GM10266 (cell line): Measurements from ENCODE around the gene SCAF4.

Source experiments
- DNase-seq: peaks from one replicate; pipeline ENCODE4 v3.0.0; 2012; ENCODE audit errors: extremely low spot score
- TF ChIP-seq, protein P1 (sequence below): IDR thresholded peaks from 2 replicates; pipeline ENCODE4 v1.5.1; 2012; ENCODE audit warnings: mild to moderate bottlenecking, low read depth; ENCODE audit not compliant: control insufficient read depth, insufficient read depth; ENCODE audit errors: missing control alignments

The SCAF4 gene, protein sequence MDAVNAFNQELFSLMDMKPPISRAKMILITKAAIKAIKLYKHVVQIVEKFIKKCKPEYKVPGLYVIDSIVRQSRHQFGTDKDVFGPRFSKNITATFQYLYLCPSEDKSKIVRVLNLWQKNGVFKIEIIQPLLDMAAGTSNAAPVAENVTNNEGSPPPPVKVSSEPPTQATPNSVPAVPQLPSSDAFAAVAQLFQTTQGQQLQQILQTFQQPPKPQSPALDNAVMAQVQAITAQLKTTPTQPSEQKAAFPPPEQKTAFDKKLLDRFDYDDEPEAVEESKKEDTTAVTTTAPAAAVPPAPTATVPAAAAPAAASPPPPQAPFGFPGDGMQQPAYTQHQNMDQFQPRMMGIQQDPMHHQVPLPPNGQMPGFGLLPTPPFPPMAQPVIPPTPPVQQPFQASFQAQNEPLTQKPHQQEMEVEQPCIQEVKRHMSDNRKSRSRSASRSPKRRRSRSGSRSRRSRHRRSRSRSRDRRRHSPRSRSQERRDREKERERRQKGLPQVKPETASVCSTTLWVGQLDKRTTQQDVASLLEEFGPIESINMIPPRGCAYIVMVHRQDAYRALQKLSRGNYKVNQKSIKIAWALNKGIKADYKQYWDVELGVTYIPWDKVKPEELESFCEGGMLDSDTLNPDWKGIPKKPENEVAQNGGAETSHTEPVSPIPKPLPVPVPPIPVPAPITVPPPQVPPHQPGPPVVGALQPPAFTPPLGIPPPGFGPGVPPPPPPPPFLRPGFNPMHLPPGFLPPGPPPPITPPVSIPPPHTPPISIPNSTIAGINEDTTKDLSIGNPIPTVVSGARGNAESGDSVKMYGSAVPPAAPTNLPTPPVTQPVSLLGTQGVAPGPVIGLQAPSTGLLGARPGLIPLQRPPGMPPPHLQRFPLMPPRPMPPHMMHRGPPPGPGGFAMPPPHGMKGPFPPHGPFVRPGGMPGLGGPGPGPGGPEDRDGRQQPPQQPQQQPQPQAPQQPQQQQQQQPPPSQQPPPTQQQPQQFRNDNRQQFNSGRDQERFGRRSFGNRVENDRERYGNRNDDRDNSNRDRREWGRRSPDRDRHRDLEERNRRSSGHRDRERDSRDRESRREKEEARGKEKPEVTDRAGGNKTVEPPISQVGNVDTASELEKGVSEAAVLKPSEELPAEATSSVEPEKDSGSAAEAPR

GRCh38 chr21:31731857-31732596 lies at the start of gene SCAF4:
SCAF4 (minus strand) TSS chr21:31732118; CDS start chr21:31731692, 426 bp downstream.
- TF ChIP-seq, protein P1, sequence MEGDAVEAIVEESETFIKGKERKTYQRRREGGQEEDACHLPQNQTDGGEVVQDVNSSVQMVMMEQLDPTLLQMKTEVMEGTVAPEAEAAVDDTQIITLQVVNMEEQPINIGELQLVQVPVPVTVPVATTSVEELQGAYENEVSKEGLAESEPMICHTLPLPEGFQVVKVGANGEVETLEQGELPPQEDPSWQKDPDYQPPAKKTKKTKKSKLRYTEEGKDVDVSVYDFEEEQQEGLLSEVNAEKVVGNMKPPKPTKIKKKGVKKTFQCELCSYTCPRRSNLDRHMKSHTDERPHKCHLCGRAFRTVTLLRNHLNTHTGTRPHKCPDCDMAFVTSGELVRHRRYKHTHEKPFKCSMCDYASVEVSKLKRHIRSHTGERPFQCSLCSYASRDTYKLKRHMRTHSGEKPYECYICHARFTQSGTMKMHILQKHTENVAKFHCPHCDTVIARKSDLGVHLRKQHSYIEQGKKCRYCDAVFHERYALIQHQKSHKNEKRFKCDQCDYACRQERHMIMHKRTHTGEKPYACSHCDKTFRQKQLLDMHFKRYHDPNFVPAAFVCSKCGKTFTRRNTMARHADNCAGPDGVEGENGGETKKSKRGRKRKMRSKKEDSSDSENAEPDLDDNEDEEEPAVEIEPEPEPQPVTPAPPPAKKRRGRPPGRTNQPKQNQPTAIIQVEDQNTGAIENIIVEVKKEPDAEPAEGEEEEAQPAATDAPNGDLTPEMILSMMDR, result no peak

DNA sequence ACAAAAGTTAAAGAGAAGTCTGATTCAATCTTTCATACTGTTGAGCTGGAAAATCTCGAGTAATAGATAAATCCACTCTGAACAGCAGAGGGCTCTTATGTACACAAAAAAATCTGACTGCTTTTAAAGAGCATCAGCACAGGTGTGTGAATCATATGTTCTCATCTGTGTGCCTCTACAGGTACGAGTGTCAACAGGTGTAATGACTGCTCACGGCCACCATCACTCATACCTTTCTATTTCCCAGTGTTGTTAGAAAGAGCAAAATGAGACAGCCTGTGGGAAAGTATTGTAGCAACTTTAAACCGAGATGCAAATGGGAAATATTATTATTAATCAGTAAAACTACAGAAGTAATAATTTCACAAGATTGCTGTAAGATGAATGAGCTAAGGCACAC lies 49.0 kb upstream of the SCAF4 start:
- no peak for DNase-seq

More at GRCh38 chr21:31731857-31732596, at the start of gene SCAF4:
- peak; percentile 98 for DNase-seq

DNA sequence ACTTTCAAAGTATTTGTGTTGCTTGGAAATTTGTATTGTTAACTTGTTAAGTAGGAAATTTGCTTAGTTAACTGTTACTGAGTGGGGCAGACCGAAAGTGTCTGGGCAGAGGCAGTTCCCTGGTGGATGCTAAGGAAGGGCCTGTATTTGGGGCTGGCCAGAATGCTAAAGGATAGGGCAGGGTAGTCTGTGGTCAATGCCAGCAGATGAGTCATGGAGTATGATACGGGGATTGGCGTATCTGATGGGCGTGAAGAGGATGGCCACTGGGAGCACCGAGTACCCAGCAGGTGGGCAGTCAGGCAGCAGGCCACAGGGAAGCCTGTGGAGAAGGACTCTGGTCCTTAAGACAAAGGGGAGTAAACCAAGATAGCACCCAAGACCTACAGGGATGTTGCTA lies 46.6 kb upstream of the SCAF4 start:
- DNase-seq, result no peak
- TF ChIP-seq, protein P1, result no peak

More for the DNA sequence above, 49.0 kb upstream of the SCAF4 start:
- TF ChIP-seq, protein P1, result no peak

DNA sequence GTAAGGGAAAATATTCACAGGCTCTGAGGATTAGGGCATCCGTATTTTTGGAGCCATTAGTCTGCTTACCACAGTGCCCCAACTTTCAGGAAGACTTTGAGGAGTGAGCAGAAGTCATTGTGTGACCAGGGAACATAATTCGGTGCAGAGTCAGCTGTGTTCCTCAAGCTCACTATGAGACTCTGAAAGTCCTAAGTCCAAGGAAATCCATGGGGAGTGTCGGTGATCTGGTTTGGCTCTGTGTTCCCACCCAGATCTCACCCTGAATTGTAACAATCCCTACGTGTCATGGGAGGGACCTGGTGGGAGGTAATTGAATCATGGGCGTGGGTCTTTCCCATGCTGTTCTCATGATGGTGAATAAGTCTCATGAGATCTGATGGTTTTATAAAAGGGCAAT lies 45.9 kb upstream of the SCAF4 start:
- TF ChIP-seq, protein P1, result no peak
- no peak for DNase-seq

- no peak for DNase-seq
- TF ChIP-seq, protein P1, result no peak
These were observed 42.1 kb upstream of the SCAF4 start for GRCh38 chr21:31774031-31774430.

DNA sequence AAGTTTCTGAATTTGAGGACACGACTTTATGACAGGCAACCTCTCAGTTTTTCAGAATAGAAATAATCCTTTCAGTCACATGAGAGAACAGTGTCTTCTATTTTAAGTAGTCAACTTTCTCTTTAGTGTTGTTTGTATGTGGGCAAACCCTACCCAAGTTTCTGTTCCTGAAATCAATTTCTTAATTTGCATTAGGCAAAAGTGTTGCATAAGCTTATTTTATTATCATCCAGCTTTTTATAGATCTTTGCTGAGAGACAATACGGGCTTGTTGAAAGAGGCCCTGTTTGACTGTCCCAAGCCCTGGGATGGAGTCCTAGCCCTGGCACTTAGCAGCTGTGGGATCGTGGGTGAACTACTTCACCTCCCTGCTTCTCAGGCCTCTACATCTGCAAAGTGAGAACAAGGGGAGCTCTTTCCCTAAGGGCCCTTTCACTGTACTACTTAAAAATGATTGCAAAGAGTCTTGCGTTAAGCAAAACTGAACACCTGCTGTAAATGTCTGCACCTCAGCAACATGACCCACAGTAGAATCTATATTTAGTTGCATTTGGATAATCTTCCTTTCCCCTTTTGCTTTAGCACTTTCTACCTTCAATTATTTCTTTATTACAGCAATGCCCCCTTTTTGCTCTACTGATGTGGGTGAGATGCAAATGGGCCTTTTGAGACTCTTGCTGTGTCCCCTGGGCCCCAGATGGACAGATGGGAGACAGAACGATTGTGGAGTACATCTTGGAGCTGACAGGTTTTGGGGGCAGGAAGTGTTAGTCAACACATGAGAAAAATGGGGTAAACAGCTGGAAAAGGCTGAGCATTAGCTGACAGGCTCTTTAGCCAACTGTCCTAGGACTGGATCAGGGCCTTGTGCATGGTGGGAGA lies 41.0 kb upstream of the SCAF4 start:
- peak; percentile 56 for DNase-seq
- TF ChIP-seq, protein P1, result no peak
